H9 (cell line): Measurements from ENCODE around the gene TRPV4. TPM values are rescaled to one million over a fixed set of nuclear protein-coding genes. Genes with fewer than 3 reads are reported as not detected.

Source experiments
- DNase-seq: peaks from one replicate; pipeline ENCODE4 v3.0.0-alpha.2; 2017
- H2AFZ ChIP-seq: one replicate; pipeline ENCODE4 v1.6.1; 2013; ENCODE audit warnings: mild to moderate bottlenecking, low read length, control low read depth, moderate library complexity
- H2AK5ac ChIP-seq: 2 replicates; pipeline ENCODE4 v1.6.1; 2013; ENCODE audit warnings: low read length, control low read depth, mixed read lengths; ENCODE audit not compliant: insufficient read length
- H2BK120ac ChIP-seq: one replicate; pipeline ENCODE4 v1.6.1; 2013; ENCODE audit warnings: low read depth, mild to moderate bottlenecking, low read length, control low read depth, inconsistent platforms; ENCODE audit not compliant: poor library complexity, severe bottlenecking
- H2BK12ac ChIP-seq: 2 replicates; pipeline ENCODE4 v1.6.1; 2013; ENCODE audit warnings: low read length, control low read depth, mixed read lengths, low read depth; ENCODE audit not compliant: insufficient read length
- H2BK15ac ChIP-seq: 2 replicates; pipeline ENCODE4 v1.6.1; 2013; ENCODE audit warnings: low read depth, low read length, control low read depth
- H2BK20ac ChIP-seq: one replicate; pipeline ENCODE4 v1.6.1; 2013; ENCODE audit warnings: low read depth, mild to moderate bottlenecking, low read length, control low read depth, inconsistent platforms; ENCODE audit not compliant: poor library complexity, severe bottlenecking
- H2BK5ac ChIP-seq: 2 replicates; pipeline ENCODE4 v1.6.1; 2013; ENCODE audit warnings: low read length, control low read depth, mixed read lengths; ENCODE audit not compliant: insufficient read length
- H3K14ac ChIP-seq: 2 replicates; pipeline ENCODE4 v1.6.1; 2013; ENCODE audit warnings: low read length, control low read depth; ENCODE audit not compliant: insufficient read depth
- H3K18ac ChIP-seq: 2 replicates; pipeline ENCODE4 v1.6.1; 2013; ENCODE audit warnings: low read depth, mild to moderate bottlenecking, mixed read lengths, low read length, control low read depth; ENCODE audit not compliant: insufficient read length
- H3K23ac ChIP-seq: 2 replicates; pipeline ENCODE4 v1.6.1; 2013; ENCODE audit warnings: low read length, control low read depth, mixed read lengths, low read depth; ENCODE audit not compliant: insufficient read length
- H3K23me2 ChIP-seq: 2 replicates; pipeline ENCODE4 v1.6.1; 2013; ENCODE audit warnings: low read depth, mild to moderate bottlenecking, mixed read lengths, low read length, control low read depth; ENCODE audit not compliant: insufficient read length, poor library complexity, severe bottlenecking
- H3K27ac ChIP-seq: 2 replicates; pipeline ENCODE4 v1.5.1; 2013; ENCODE audit warnings: low read length, control low read depth, mixed read lengths, low read depth; ENCODE audit not compliant: insufficient read length
- H3K27me3 ChIP-seq: 2 replicates; pipeline ENCODE4 v1.6.1; 2013; ENCODE audit warnings: low read length, control low read depth, inconsistent platforms; ENCODE audit not compliant: insufficient read depth
- H3K4ac ChIP-seq: 2 replicates; pipeline ENCODE4 v1.6.1; 2013; ENCODE audit warnings: low read depth, mild to moderate bottlenecking, control low read depth, inconsistent platforms, low read length, moderate library complexity
- H3K4me1 ChIP-seq: 2 replicates; pipeline ENCODE4 v1.6.1; 2013; ENCODE audit warnings: low read length, control low read depth, inconsistent platforms; ENCODE audit not compliant: insufficient read depth
- H3K4me2 ChIP-seq: 2 replicates; pipeline ENCODE4 v1.6.1; 2013; ENCODE audit warnings: low read length, control low read depth, mixed read lengths; ENCODE audit not compliant: insufficient read length, insufficient read depth
- H3K56ac ChIP-seq: 2 replicates; pipeline ENCODE4 v1.6.1; 2013; ENCODE audit warnings: low read depth, mild to moderate bottlenecking, mixed read lengths, low read length, control low read depth; ENCODE audit not compliant: insufficient read length
- H3K79me1 ChIP-seq: 2 replicates; pipeline ENCODE4 v1.6.1; 2013; ENCODE audit warnings: low read depth, mild to moderate bottlenecking, moderate library complexity, low read length, control low read depth, inconsistent platforms; ENCODE audit not compliant: insufficient read depth, poor library complexity, severe bottlenecking
- H3K79me2 ChIP-seq: 2 replicates; pipeline ENCODE4 v1.6.1; 2013; ENCODE audit warnings: low read length, control low read depth, inconsistent platforms; ENCODE audit not compliant: insufficient read depth
- H3K9ac ChIP-seq: 2 replicates; pipeline ENCODE4 v1.6.1; 2013; ENCODE audit warnings: low read length, control low read depth, mixed read lengths; ENCODE audit not compliant: insufficient read length; ENCODE audit errors: extremely low read depth
- H3K9me3 ChIP-seq: one replicate; pipeline ENCODE4 v1.6.1; 2013; ENCODE audit warnings: low read depth, low read length, inconsistent platforms; ENCODE audit not compliant: control insufficient read depth
- H3T11ph ChIP-seq: one replicate; pipeline ENCODE4 v1.6.1; 2013; ENCODE audit warnings: mild to moderate bottlenecking, low read length, control low read depth, inconsistent platforms
- H4K20me1 ChIP-seq: one replicate; pipeline ENCODE4 v1.6.1; 2013; ENCODE audit not compliant: control insufficient read depth, insufficient read length, insufficient read depth
- H4K5ac ChIP-seq: 2 replicates; pipeline ENCODE4 v1.6.1; 2013; ENCODE audit warnings: low read depth, mild to moderate bottlenecking, mixed read lengths, low read length, control low read depth; ENCODE audit not compliant: insufficient read length
- H4K8ac ChIP-seq: replicated peaks from 2 replicates; pipeline ENCODE4 v1.6.1; 2013; ENCODE audit warnings: low read length, control low read depth, mixed read lengths, low read depth; ENCODE audit not compliant: insufficient read length
- H4K91ac ChIP-seq: 2 replicates; pipeline ENCODE4 v1.6.1; 2013; ENCODE audit warnings: low read depth, mild to moderate bottlenecking, moderate library complexity, mixed read lengths, low read length, control low read depth; ENCODE audit not compliant: insufficient read length
- H3K27ac Mint-ChIP-seq, 3 experiments: 2 replicates in 2 of 3; 3 replicates in 1 of 3; pipeline ENCODE4 v1.8.0; 2020 to 2021; ENCODE audit warnings: mixed read lengths in 3 of 3, mild to moderate bottlenecking in 1 of 3, moderate library complexity in 1 of 3
- H3K27me3 Mint-ChIP-seq: 2 replicates; pipeline ENCODE4 v1.8.0; 2021; ENCODE audit warnings: low read depth, mild to moderate bottlenecking, moderate library complexity, mixed read lengths
- H3K36me3 Mint-ChIP-seq, 3 experiments: 2 replicates in 2 of 3; 3 replicates in 1 of 3; pipeline ENCODE4 v1.8.0; 2020 to 2021; ENCODE audit warnings: low read depth in 3 of 3, mixed read lengths in 3 of 3; ENCODE audit not compliant: insufficient read depth in 1 of 3
- H3K4me1 Mint-ChIP-seq, 2 experiments: 2 replicates each; pipeline ENCODE4 v1.8.0; 2020; ENCODE audit warnings: mixed read lengths in 2 of 2
- H3K4me3 Mint-ChIP-seq, 2 experiments: 2 replicates in 1 of 2; 3 replicates in 1 of 2; pipeline ENCODE4 v1.8.0; 2020 to 2021; ENCODE audit warnings: mild to moderate bottlenecking in 2 of 2, mixed read lengths in 2 of 2, moderate library complexity in 1 of 2
- H3K9me3 Mint-ChIP-seq, 2 experiments: 2 replicates in 1 of 2; 3 replicates in 1 of 2; pipeline ENCODE4 v1.8.0; 2020; ENCODE audit warnings: mild to moderate bottlenecking in 2 of 2, mixed read lengths in 2 of 2, moderate library complexity in 1 of 2
- WGBS: extraction: QIAGEN DNeasy Blood & Tissue Kit; methylation state at CpG from one replicate; pipeline ENCODE4 v1.1.7; 2013; ENCODE audit warnings: missing lambda C conversion rate, low lambda C conversion rate, mixed read lengths; ENCODE audit not compliant: insufficient read length; ENCODE audit errors: extremely low coverage; 5-methylcytosine and 5-hydroxymethylcytosine counted together
- total RNA-seq: library from RNA; stranded (reverse); gene quantifications from 2 replicates; pipeline ENCODE4 v1.2.1, GENCODE V29; 2021
- TF ChIP-seq, protein P1 (sequence below): fragments of 200-600 bp; sonication (generic); conservative IDR thresholded peaks from 3 replicates; pipeline ENCODE4 v1.8.0; 2021; ENCODE audit warnings: antibody characterized with exemption, mild to moderate bottlenecking

Gene TRPV4
- total RNA-seq, 1 experiment from 2014 or later, result 4.9 TPM

GRCh38 chr12:109844983-109845823 lies 12.0 kb upstream of the TRPV4 start:
- H3K27ac ChIP-seq, result no peak overlapping the region
- no peak overlapping the region for H2AFZ ChIP-seq
- H3K27ac Mint-ChIP-seq, result no peak overlapping the region

More at GRCh38 chr12:109844983-109845823, 12.0 kb upstream of the TRPV4 start:
- Histone ChIP-seq H2BK5ac (no peak overlapping the region), H3K23ac (no peak overlapping the region), H2BK15ac (no peak overlapping the region), H3K56ac (no peak overlapping the region), H3K9ac (no peak overlapping the region), H4K20me1 (no peaks in the 10 kb centered on the region), H3K23me2 (peaks cover 2% of the 10 kb centered on the region), H3K9me3 (no peaks in the 10 kb centered on the region), H3K79me2 (no peaks in the 10 kb centered on the region), H3K4ac (no peak overlapping the region), H3K79me1 (no peaks in the 10 kb centered on the region), H2BK20ac (no peak overlapping the region), H2BK120ac (no peak overlapping the region), H3K4me1 (no peaks in the 10 kb centered on the region), H3T11ph (no peak overlapping the region), H3K18ac (no peak overlapping the region), H3K27me3 (no peaks in the 10 kb centered on the region), H4K91ac (no peak overlapping the region), H2AK5ac (no peak overlapping the region), H4K8ac (no peak overlapping the region), H4K5ac (no peak overlapping the region), H2BK12ac (no peak overlapping the region), H3K4me2 (peak overlapping the region; percentile 28), H3K14ac (no peak overlapping the region)
- H3K4me3 Mint-ChIP-seq, result peak overlapping the region in 1 of 2 experiments; percentile 53; a peak in 2 of 5 replicates
- TF ChIP-seq, protein P1, sequence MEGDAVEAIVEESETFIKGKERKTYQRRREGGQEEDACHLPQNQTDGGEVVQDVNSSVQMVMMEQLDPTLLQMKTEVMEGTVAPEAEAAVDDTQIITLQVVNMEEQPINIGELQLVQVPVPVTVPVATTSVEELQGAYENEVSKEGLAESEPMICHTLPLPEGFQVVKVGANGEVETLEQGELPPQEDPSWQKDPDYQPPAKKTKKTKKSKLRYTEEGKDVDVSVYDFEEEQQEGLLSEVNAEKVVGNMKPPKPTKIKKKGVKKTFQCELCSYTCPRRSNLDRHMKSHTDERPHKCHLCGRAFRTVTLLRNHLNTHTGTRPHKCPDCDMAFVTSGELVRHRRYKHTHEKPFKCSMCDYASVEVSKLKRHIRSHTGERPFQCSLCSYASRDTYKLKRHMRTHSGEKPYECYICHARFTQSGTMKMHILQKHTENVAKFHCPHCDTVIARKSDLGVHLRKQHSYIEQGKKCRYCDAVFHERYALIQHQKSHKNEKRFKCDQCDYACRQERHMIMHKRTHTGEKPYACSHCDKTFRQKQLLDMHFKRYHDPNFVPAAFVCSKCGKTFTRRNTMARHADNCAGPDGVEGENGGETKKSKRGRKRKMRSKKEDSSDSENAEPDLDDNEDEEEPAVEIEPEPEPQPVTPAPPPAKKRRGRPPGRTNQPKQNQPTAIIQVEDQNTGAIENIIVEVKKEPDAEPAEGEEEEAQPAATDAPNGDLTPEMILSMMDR, result peak; percentile 100
- no CpG with 5 or more reads among the region's 30 CpGs for WGBS
- no peaks in the 10 kb centered on the region; a peak in 1 of 7 replicates for H3K36me3 Mint-ChIP-seq
- DNase-seq, result peak; percentile 95
- H3K4me1 Mint-ChIP-seq, result peaks cover 8 to 13% of the 10 kb centered on the region in 2 experiments
- H3K27me3 Mint-ChIP-seq, result no peaks in the 10 kb centered on the region
- H3K9me3 Mint-ChIP-seq, result no peaks in the 10 kb centered on the region; a peak in 1 of 5 replicates
